Fibroblast of skin of left biceps (primary cell): ENCODE measurements around the gene RNF212.
"Not testable (repeated sequence)": the region's sequence is repeated elsewhere in the genome, so short reads cannot be mapped to it uniquely, and the experiment has no call there.

Source experiments
- DNase-seq, 2 experiments: peaks; one replicate each; pipeline ENCODE4 v3.0.0-alpha.2; 2013; ENCODE audit warnings: low read depth in 2 of 2

RNF212 gene

DNA sequence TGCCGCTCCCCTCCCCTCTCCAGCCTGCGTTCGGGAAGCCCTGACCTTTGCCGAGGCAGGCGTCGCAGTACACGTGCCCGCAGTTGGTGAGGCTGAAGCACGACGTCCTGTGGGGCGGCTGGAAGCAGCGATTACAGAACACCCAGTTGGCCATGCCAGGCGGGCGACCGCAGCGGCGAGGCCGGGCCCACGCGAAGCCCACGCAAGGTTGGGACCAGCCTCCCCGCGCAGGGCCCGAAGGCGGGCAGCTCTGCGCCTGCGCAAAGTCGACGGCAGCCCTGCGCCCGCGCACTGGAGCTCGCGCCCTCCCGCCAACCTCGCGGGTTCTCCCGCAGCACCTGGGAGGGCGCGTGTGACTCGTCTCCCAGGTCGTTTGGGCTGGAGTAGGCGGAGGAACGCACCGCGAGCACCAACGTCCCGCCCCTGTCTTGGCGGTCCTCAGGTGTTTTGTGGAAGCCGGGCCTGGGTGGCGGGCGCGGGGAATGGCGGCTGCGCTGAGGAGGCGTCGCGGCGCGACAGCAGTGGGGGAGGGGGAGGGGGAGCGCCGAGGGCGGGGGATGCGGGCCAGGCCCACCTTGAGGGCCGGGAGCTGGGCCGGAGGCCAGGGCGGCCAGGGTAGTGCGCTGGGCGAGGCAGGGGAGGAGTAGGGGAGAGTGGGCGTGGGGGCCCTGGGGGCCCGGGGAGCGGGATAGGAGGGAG, at the start of gene RNF212:
TSS of gene RNF212 (minus strand) at position 254 of the 699 bp plus-strand sequence. CDS start at position 154, 100 bp downstream.
- DNase-seq = no peak

GRCh38 chr4:1160351-1160750, 47.0 kb upstream of the RNF212 start:
- no peak for DNase-seq

DNA sequence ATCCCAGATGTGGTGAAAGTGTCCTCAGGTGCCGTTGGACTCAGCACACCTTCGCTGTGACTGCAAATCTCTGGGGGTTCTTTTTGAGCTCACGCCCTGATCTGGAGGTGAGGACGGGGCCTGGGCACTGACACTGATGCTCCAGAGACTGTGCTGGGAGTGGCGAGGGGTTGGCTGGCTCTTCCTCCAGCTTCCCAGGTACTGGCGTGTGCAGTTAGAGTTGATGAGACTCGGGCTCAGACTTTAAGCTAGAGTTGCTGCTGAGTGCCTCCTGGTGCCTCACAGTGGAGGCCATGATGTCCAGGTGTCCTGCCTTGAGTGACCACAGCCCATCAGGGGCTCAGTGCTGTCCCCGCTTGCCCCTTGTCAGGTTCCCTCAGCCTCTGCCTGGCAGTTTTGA, 42.7 kb upstream of the RNF212 start:
- no peak for DNase-seq

- DNase-seq = no peak
Measured at GRCh38 chr4:1155314-1155713, 42.0 kb upstream of the RNF212 start.

DNA sequence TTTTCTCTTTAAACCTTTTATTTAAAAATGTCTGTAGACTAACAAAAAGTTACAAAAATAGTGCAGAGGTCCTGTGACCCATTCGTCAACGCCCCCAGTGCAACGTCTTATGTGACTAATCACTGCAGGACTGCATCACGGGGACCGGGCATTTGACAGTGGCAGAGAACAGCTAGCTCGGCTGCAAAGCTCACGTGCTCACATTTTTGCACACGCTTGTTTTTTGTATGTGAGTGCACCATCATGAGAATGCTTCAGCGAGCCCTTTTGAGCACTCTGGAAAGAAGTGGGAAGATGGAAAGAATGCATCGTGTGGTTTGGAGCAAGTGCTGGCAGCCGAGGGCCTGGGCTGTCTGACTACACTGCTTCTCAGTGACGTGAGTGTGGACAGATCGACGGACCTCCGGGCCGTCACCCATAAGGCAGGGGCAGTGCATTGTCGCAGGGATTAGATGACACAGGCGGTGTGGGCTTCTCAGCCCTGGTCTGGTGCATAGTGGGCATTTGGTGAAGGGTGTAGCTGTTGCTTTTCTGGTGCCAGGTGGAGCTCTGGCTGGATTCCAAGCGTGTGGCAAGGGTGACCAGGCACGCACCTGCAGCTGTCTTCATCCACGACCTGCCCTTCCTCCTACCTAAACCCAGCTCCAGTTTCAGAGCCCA, 41.3 kb upstream of the RNF212 start:
- no peak for DNase-seq

DNA sequence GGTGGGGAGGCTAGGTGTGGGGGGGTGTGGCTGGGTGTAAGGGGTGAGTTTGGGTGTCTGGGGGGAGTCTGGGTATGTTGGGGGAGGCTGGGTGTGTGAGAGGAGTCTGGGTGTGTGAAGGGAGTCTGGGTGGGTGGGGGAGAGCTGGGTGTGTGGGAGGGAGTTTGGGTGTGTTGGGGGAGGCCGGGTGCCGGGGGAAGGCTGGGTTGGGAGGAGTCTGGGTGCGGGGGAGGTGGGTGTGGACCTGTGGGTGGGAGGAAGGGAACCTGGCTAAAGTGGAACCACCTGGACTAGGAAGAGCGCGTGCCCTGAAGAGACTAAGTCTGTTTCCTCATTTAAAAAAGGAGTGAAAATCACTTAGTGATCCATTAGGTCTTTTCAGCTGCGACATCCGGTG, 40.8 kb upstream of the RNF212 start:
- DNase-seq = no peak

GRCh38 chr4:1153567-1154090, 40.3 kb upstream of the RNF212 start:
- no peak for DNase-seq

DNA sequence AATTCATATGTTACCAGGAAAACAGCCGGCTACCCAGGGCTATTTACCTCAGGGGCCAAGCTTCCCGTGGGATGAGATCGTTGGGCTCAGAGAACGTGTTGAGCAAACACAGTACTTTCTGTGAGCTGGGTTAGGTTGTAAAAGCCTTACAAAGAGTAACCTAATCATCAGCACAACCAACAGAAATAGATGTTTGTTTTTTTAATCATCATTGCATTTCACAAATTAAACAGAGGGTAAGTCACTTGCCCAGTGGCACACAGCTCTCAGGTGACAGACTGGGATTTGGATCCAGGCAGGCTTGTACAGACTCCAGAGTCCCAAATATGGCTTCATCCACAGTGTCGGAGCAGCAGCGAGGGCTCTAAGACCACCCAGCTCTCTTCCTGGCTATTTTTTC, 38.9 kb upstream of the RNF212 start:
- DNase-seq = no peak

DNA sequence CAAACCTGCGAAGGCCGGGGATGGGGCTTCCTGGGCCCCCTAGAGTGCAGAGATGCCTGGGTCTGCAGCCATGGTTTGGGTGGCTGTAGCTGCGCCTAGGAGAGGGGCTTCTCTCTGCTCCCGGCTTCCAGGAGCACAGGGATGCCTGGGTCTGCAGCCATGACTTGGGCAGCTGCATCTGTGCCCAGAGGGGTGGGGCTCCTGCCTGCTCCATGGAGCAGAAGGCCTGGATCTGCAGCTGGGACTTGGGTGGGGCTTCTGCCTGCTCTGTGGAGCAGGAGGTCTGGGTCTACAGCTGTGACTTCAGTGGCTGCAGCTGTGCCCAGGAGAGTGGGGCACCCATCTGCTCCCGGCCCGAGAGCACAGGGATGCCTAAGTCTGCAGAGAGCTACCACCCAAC, 38.2 kb upstream of the RNF212 start:
- no peak for DNase-seq

DNA sequence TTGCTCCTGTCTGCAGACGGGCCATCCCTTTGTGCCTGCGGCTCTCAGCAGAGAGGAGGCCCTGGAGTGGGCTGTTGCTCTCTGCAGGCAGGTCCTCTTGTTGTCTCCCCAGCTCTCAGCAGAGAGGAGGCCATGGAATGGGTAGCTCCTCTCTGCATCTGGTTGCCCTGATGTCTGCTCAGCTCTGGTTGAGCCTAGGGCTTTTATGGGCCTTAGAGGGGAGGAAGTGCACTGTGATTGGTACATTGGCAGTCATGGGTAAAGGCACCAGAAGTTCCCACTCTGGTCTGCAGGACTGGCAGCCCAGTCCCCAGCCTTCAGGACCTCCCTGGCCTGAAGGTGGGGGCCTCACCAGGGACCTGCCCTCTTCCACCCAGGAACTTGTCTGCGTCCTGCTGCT, 37.5 kb upstream of the RNF212 start:
- DNase-seq = no peak

- DNase-seq = no peak
Measured at GRCh38 chr4:1139860-1140259, 26.5 kb upstream of the RNF212 start.

DNA sequence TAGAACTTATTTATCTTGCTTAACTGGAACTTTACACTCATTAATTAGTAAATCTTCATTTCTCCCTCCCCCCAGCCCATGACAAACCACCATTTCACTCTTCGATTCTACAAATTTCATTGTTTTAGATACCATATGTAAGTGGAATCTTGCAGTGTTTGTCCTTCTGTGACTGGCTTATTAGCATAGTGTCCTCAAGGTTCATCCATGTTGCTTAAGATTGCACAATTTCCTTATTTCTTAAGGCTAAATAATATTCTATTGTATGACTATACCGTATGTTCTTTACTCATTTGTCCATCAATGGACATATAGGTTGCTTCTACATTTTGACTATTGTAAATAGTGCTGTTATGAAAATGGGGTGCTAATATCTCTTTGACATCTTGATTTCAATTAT, 24.5 kb upstream of the RNF212 start:
- no peak for DNase-seq

- no peak for DNase-seq
Measured at GRCh38 chr4:1137063-1137776, 23.9 kb upstream of the RNF212 start.

DNA sequence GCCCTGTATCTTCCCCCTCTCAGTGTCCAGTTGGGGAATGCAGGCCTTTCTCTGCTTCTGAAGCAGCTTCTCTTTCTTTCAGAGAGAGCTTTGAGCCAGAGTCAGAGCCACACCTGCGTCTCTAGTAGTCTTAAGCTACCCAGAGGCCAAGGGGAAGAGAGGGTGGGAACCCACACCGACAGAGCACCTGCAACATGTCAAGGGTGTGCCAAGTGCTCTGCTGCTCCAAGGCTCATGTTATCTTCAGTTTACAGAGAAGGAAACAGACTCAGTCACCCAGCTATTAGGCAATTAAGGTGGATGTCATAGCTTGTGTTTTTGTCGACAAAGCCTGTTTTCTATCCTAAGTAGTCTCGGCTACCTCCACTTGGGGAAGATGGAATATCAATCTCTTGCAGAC, 22.7 kb upstream of the RNF212 start:
- DNase-seq = no peak

GRCh38 chr4:1133033-1133432, 19.7 kb upstream of the RNF212 start:
- DNase-seq = no peak

GRCh38 chr4:1130316-1131186, 17.2 kb upstream of the RNF212 start:
- DNase-seq = peak; percentile 33 to 34

- no peak for DNase-seq
Measured at GRCh38 chr4:1126506-1126905, 13.1 kb upstream of the RNF212 start.

DNA sequence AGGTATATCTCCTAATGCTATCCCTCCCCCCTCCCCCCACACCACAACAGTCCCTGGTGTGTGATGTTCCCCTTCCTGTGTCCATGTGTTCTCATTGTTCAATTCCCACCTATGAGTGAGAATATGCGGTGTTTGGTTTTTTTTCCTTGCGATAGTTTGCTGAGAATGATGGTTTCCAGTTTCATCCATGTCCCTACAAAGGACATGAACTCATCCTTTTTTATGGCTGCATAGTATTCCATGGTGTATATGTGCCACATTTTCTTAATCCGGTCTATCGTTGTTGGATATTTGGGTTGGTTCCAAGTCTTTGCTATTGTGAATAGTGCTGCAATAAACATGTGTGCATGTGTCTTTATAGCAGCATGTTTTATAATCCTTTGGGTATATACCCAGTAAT, 12.1 kb upstream of the RNF212 start:
- DNase-seq = not testable (repeated sequence)

- DNase-seq = no peak
Measured at GRCh38 chr4:1124818-1125217, 11.5 kb upstream of the RNF212 start.

- no peak for DNase-seq
Measured at GRCh38 chr4:1122505-1122904, 9.1 kb upstream of the RNF212 start.

DNA sequence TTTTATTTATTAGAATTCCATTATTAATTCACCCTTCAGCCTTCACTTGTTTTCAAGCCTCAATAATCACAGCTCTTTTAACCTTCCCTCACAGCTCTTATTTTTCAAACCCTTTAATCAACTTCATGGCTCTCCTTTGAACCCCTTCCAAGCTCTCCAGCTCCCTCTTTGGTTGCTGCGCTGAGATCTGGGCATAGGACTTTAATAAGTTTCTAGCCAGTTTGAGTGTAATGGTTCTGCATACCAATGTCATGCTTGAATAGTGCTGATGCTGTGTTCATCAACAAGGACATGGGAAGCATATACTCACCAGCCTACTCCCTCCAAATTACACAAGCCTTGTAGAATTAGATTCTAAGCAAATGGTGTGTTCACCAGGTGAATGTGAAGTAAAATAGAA, 3.5 kb upstream of the RNF212 start:
- no peak for DNase-seq
